ENCODE results near the gene IFNAR1. TPM values are rescaled to one million over a fixed set of nuclear protein-coding genes. Genes with fewer than 3 reads are reported as not detected.
A peak's percentile ranks its signal among the peaks of the same experiment; 100 is the strongest.

IFNAR1 gene
- total RNA-seq, 1 experiment from 2014 or later: 20.4 TPM

GRCh38 chr21:33359446-33359845 lies 34.7 kb downstream of the IFNAR1 start:
- ChIA-PET CTCF (interaction anchor here (1.3 to 2.5 kb wide), 2 partner anchors 159 to 162 kb away, joined by 4 to 17 read pairs; no protein-coding TSS in a partner anchor), POLR2A (no interaction called here)
- Mint-ChIP-seq H3K4me3 (ENCODE audit: unreplicated experiment) (no peak overlapping the region), H3K36me3 (ENCODE audit: insufficient read depth, unreplicated experiment) (peaks cover 21% of the 10 kb centered on the region), H3K27me3 (ENCODE audit: insufficient read depth, unreplicated experiment) (no peaks in the 10 kb centered on the region), H3K27ac (ENCODE audit: unreplicated experiment) (no peak overlapping the region), H3K4me1 (ENCODE audit: low read depth, unreplicated experiment) (peaks cover 14% of the 10 kb centered on the region), H3K9me3 (ENCODE audit: unreplicated experiment) (peaks cover 9% of the 10 kb centered on the region)
- BruUV-seq (replicated peaks): no TSS peak
- intact Hi-C loops (cut with micrococcal nuclease; ENCODE audit: unreplicated experiment): no loop called here
- Histone ChIP-seq H3K9me3 (no peaks in the 10 kb centered on the region), H3K4me3 (ENCODE audit: low read depth, low read length) (no peak overlapping the region), H3K36me3 (ENCODE audit: control insufficient read depth, insufficient read depth, low read length) (no peaks in the 10 kb centered on the region; the same call in 1 of the 2 replicates), H3K4me1 (peaks cover 18% of the 10 kb centered on the region), H3K27me3 (replicated peaks; ENCODE audit: control insufficient read depth, insufficient read depth, low read length) (no peaks in the 10 kb centered on the region)
- no peak for DNase-seq
- no peak for TF ChIP-seq CTCF (IDR thresholded peaks at IDR 0.05; ENCODE audit: insufficient read depth in 1 of 2, low read depth in 1 of 2, low read length in 1 of 2, severe bottlenecking in 1 of 2, unreplicated experiment in 1 of 2)

GRCh38 chr21:33360281-33360680 lies 35.5 kb downstream of the IFNAR1 start:
- intact Hi-C loops (cut with micrococcal nuclease; ENCODE audit: unreplicated experiment): loop anchor here (2.0 kb wide), 2 partner anchors 15 to 45 kb away; no protein-coding TSS in a partner anchor
- no peak for TF ChIP-seq CTCF (IDR thresholded peaks at IDR 0.05; ENCODE audit: insufficient read depth in 1 of 2, low read depth in 1 of 2, low read length in 1 of 2, severe bottlenecking in 1 of 2, unreplicated experiment in 1 of 2)
- H3K36me3 ChIP-seq (ENCODE audit: control insufficient read depth, insufficient read depth, low read length): no peaks in the 10 kb centered on the region; the same call in 1 of the 2 replicates
- H3K4me3 Mint-ChIP-seq (ENCODE audit: unreplicated experiment): peak overlapping the region; percentile 68
- H3K27me3 Mint-ChIP-seq (ENCODE audit: insufficient read depth, unreplicated experiment): no peaks in the 10 kb centered on the region
- H3K4me1 ChIP-seq: peaks cover 18% of the 10 kb centered on the region
- peaks cover 14% of the 10 kb centered on the region for H3K36me3 Mint-ChIP-seq (ENCODE audit: insufficient read depth, unreplicated experiment)
- H3K9me3 Mint-ChIP-seq (ENCODE audit: unreplicated experiment): peaks cover 9% of the 10 kb centered on the region
- no TSS peak for BruUV-seq (replicated peaks)
- CTCF ChIA-PET: interaction anchor here (0.6 to 2.8 kb wide), 6 partner anchors 17 to 163 kb away, joined by 3 to 41 read pairs (median 16); partner anchors contain the start of gene IFNAR1
- POLR2A ChIA-PET: interaction anchor here (1.6 kb wide), 1 partner anchor 35 kb away, joined by 9 read pairs; the partner anchor contains the start of gene IFNAR1
- peaks cover 14% of the 10 kb centered on the region for H3K4me1 Mint-ChIP-seq (ENCODE audit: low read depth, unreplicated experiment)
- no peak overlapping the region for H3K4me3 ChIP-seq (ENCODE audit: low read depth, low read length)
- H3K27ac Mint-ChIP-seq (ENCODE audit: unreplicated experiment): peak overlapping the region; percentile 79
- DNase-seq: no peak
- no peaks in the 10 kb centered on the region for H3K9me3 ChIP-seq
- no peaks in the 10 kb centered on the region for H3K27me3 ChIP-seq (replicated peaks; ENCODE audit: control insufficient read depth, insufficient read depth, low read length)

- peaks cover 9% of the 10 kb centered on the region for H3K9me3 Mint-ChIP-seq (ENCODE audit: unreplicated experiment)
- peak overlapping the region; percentile 79 for H3K27ac Mint-ChIP-seq (ENCODE audit: unreplicated experiment)
- intact Hi-C loops (cut with micrococcal nuclease; ENCODE audit: unreplicated experiment): loop anchor here (1.0 to 2.0 kb wide), 5 partner anchors 14 to 161 kb away; no protein-coding TSS in a partner anchor
- BruUV-seq (replicated peaks): no TSS peak
- H3K4me3 ChIP-seq (ENCODE audit: low read depth, low read length): peak overlapping the region; percentile 31
- H3K4me1 Mint-ChIP-seq (ENCODE audit: low read depth, unreplicated experiment): peaks cover 14% of the 10 kb centered on the region
- peak; percentile 84 to 87 for TF ChIP-seq CTCF (IDR thresholded peaks at IDR 0.05; ENCODE audit: insufficient read depth in 1 of 2, low read depth in 1 of 2, low read length in 1 of 2, severe bottlenecking in 1 of 2, unreplicated experiment in 1 of 2)
- H3K27me3 ChIP-seq (replicated peaks; ENCODE audit: control insufficient read depth, insufficient read depth, low read length): no peaks in the 10 kb centered on the region
- peak; percentile 84 to 88 for DNase-seq
- H3K9me3 ChIP-seq: no peaks in the 10 kb centered on the region
- ChIA-PET CTCF (interaction anchor here (0.6 to 2.8 kb wide), 34 partner anchors 9 to 367 kb away, joined by 3 to 41 read pairs (median 4); partner anchors contain the start of genes DNAJC28, IFNAR1 and TMEM50B), POLR2A (interaction anchor here (0.6 to 1.6 kb wide), 4 partner anchors 36 to 119 kb away, joined by 3 to 11 read pairs (median 6); partner anchors contain the start of genes IFNAR1 and TMEM50B)
- peaks cover 7% of the 10 kb centered on the region for H3K36me3 Mint-ChIP-seq (ENCODE audit: insufficient read depth, unreplicated experiment)
- no peaks in the 10 kb centered on the region for H3K36me3 ChIP-seq (ENCODE audit: control insufficient read depth, insufficient read depth, low read length)
- H3K4me1 ChIP-seq: peaks cover 18% of the 10 kb centered on the region
- H3K27me3 Mint-ChIP-seq (ENCODE audit: insufficient read depth, unreplicated experiment): no peaks in the 10 kb centered on the region
- H3K4me3 Mint-ChIP-seq (ENCODE audit: unreplicated experiment): peak overlapping the region; percentile 68
These were observed 36.3 kb downstream of the IFNAR1 start for GRCh38 chr21:33360881-33361602.
